ENCODE data around the gene PTPRN2. TPM values are rescaled to one million over a fixed set of nuclear protein-coding genes. Genes with fewer than 3 reads are reported as not detected.

PTPRN2 gene
- total and polyA plus RNA-seq, 9 of the 15 experiments (the other 6 are each of a cell fraction or from before 2014, with no cell fraction given) = not detected

GRCh38 chr7:158150234-158150633 is 437.4 kb downstream of the PTPRN2 start:
- Histone ChIP-seq H3K4me3 (no peak overlapping the region), H3K79me2 (ENCODE audit: control insufficient read depth, insufficient read depth, low read length) (no peaks in the 10 kb centered on the region), H2AFZ (ENCODE audit: low read depth, low read length) (no peak overlapping the region), H3K27ac (ENCODE audit: extremely low read depth, low read depth, low read length) (no peak overlapping the region), H3K4me1 (replicated peaks in 1 of 2; ENCODE audit: control insufficient read depth in 2 of 2, insufficient read depth in 2 of 2, low read length in 2 of 2) (no peaks in the 10 kb centered on the region), H3K27me3 (ENCODE audit: control insufficient read depth in 2 of 2, insufficient read depth in 2 of 2, low read length in 2 of 2) (peaks cover 8 to 26% of the 10 kb centered on the region in 2 experiments; a peak in 4 of 5 replicates), H3K9ac (ENCODE audit: insufficient read depth in 1 of 2, low read depth in 2 of 2, low read length in 2 of 2) (no peak overlapping the region), H4K20me1 (replicated peaks; ENCODE audit: control insufficient read depth, insufficient read depth, low read length) (no peaks in the 10 kb centered on the region), H3K36me3 (ENCODE audit: control insufficient read depth, insufficient read depth, low read length) (no peaks in the 10 kb centered on the region), H3K9me3 (replicated peaks; ENCODE audit: control insufficient read depth, insufficient read depth, low read depth, low read length) (peaks cover 10% of the 10 kb centered on the region), H3K4me2 (ENCODE audit: insufficient read depth, low read length) (no peak overlapping the region), H3K9me1 (ENCODE audit: control insufficient read depth, insufficient read depth, low read length) (no peaks in the 10 kb centered on the region)
- in situ Hi-C loops (cut with MboI) (no loop called here), intact Hi-C loops (cut with micrococcal nuclease) (no loop called here)
- no peak for ATAC-seq
- POLR2A ChIA-PET = no interaction called here
- 5% methylated on average over 7 of the region's 7 CpGs for WGBS (ENCODE audit: insufficient coverage, low coverage, missing lambda C conversion rate)
- no peak for FAIRE-seq
- TF ChIP-seq ZNF445 (CRISPR knock-in tag; IDR thresholded peaks at IDR 0.05; ENCODE audit: low read depth) (no peak), TAF7 (tag; IDR thresholded peaks at IDR 0.05) (no peak), CBFA2T2 (conservative IDR thresholded peaks at IDR 0.05) (no peak), TAF15 (IDR thresholded peaks at IDR 0.05; ENCODE audit: low read depth, low read length) (no peak), ZNF79 (CRISPR knock-in tag; IDR thresholded peaks at IDR 0.05; ENCODE audit: low read depth) (no peak), CEBPB (tag; IDR thresholded peaks at IDR 0.05) (no peak), COPS2 (conservative IDR thresholded peaks at IDR 0.05) (no peak), OTX1 (CRISPR knock-in tag; IDR thresholded peaks at IDR 0.05) (no peak), THAP7 (CRISPR knock-in tag; IDR thresholded peaks at IDR 0.05) (no peak), GATAD2B (IDR thresholded peaks at IDR 0.05; ENCODE audit: borderline replicate concordance) (no peak), FOXM1 (IDR thresholded peaks at IDR 0.05; ENCODE audit: low read depth) (no peak), FOXM1 (CRISPR knock-in tag; IDR thresholded peaks at IDR 0.05; ENCODE audit: low read depth) (no peak), SMARCC2 (IDR thresholded peaks at IDR 0.05; ENCODE audit: low read depth) (no peak), WHSC1 (IDR thresholded peaks at IDR 0.05; ENCODE audit: low read length) (no peak), U2AF1 (optimal IDR thresholded peaks at IDR 0.05; ENCODE audit: low read depth, low read length) (no peak), SOX6 (IDR thresholded peaks at IDR 0.05) (no peak), HNRNPH1 (optimal IDR thresholded peaks at IDR 0.05; ENCODE audit: low read depth, low read length) (no peak)
- TF ChIP-seq, protein P1, sequence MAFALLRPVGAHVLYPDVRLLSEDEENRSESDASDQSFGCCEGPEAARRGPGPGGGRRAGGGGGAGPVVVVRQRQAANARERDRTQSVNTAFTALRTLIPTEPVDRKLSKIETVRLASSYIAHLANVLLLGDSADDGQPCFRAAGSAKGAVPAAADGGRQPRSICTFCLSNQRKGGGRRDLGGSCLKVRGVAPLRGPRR (CRISPR knock-in tag; IDR thresholded peaks at IDR 0.05) = no peak
- no TSS peak for BruUV-seq (replicated peaks)
- CTCF ChIA-PET (ENCODE audit: low intra/inter-chr PET ratio) = no interaction called here
- DNase-seq (ENCODE audit: extremely low read depth in 1 of 4, low spot score in 3 of 4) = no peak
